HG02623 (cell line): ENCODE measurements around the gene ZSWIM4.
"Not testable (repeated sequence)": the region's sequence is repeated elsewhere in the genome, so short reads cannot be mapped to it uniquely, and the experiment has no call there.

ENCODE experiments used
- ATAC-seq: cut with Tn5 transposase; IDR thresholded peaks from one replicate; pipeline ENCODE4 v1.9.1; 2021; ENCODE audit warnings: moderate library complexity; ENCODE audit not compliant: unreplicated experiment

The ZSWIM4 gene

GRCh38 chr19:13848798-13849676 is 53.8 kb downstream of the ZSWIM4 start:
- ATAC-seq = no peak

DNA sequence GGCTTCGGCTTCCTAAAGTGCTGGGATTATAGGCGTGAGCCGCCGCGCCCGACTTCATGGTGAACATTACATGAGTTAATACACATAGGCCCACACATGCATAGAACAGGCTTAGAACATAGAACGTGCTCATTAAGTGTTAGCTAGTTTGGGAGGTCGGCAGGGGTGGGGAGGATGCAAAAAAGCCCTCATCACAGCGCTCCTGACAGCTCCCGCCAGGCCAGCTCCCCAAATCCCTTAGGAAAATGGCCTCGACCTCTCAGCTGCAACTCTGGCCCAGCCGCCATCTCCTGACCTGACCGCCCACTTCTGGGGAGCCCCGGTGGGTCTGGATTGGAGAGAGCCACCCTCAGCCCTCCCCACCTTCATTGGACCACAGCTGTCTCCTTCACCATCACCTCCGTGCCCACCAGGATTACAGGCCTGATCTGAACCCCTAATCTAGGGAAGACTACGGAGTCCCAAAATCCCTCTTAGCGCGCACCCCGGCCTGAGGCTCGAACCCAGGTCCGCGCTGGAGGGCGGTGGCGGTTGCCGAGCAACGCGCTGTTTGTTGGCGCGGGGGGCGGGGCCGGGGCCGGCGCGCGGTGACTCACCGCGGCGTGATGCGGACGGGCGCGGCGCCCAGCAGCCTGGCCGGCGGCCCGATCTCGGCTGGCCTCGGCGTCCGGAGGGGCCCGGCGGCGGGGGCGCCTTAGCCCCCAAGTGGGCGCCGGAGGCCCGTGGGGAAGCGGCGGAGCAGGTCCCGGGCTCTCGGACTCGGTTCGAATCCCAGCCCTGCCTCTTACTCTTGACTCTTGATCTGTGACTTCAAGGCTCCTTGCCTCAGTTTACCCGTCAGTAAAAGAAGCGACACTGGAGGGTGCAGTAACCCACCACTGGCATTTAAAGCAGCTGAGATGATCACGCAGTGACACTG is 55.0 kb downstream of the ZSWIM4 start:
- no peak for ATAC-seq

GRCh38 chr19:13850910-13851733 is 55.9 kb downstream of the ZSWIM4 start:
- ATAC-seq = no peak

- not testable (repeated sequence) for ATAC-seq
Measured at GRCh38 chr19:13851734-13852114, 56.5 kb downstream of the ZSWIM4 start.

DNA sequence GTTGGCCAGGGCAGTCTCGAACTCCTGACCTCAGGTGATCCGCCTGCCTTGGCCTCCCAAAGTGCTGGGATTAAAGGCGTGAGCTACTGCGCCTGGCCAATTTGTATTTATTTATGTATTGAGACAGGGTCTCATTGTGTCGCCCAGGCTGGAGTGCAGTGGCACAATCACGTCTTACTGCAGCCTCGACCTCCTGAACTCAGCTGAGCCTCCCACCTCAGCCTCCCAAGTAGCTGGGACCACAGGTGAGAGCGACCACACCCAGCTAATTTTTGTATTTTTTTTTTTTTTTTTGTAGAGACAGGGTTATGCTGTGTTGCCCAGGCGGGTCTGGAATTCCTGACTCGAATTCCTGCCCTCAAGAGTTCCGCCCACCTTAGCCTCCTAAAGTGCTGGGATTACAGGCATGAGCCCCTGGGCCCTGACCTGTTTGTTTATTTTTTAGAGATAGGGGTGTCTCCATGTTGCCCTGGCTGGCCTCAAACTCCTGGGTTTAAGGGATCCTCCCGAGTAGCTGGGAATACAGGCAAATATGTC is 57.0 kb downstream of the ZSWIM4 start:
- ATAC-seq = not testable (repeated sequence)

DNA sequence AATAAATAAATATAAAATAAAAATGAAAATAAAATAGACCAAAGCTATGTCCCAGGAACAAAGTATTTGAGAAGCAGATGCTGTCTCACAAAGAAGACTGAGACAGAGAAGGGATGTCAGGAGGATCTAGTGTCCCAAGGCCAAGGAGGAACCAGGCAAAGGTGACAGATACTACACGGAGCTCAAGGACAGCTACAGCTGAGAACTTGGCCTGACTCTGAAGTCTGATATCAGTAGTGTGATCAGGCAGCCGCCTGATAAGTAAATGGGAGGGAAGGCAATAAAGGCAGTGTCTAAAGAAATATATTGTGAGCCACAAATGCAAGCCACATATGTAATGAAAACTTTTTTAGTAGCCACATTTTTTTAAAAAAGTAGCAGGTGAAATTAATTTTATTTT is 61.3 kb downstream of the ZSWIM4 start:
- ATAC-seq = no peak

GRCh38 chr19:13859361-13859880 is 64.2 kb downstream of the ZSWIM4 start:
- no peak for ATAC-seq

- ATAC-seq = no peak
Measured at GRCh38 chr19:13860679-13861391, 65.6 kb downstream of the ZSWIM4 start.

GRCh38 chr19:13861392-13861713 is 66.1 kb downstream of the ZSWIM4 start:
- peak; percentile 22 for ATAC-seq

DNA sequence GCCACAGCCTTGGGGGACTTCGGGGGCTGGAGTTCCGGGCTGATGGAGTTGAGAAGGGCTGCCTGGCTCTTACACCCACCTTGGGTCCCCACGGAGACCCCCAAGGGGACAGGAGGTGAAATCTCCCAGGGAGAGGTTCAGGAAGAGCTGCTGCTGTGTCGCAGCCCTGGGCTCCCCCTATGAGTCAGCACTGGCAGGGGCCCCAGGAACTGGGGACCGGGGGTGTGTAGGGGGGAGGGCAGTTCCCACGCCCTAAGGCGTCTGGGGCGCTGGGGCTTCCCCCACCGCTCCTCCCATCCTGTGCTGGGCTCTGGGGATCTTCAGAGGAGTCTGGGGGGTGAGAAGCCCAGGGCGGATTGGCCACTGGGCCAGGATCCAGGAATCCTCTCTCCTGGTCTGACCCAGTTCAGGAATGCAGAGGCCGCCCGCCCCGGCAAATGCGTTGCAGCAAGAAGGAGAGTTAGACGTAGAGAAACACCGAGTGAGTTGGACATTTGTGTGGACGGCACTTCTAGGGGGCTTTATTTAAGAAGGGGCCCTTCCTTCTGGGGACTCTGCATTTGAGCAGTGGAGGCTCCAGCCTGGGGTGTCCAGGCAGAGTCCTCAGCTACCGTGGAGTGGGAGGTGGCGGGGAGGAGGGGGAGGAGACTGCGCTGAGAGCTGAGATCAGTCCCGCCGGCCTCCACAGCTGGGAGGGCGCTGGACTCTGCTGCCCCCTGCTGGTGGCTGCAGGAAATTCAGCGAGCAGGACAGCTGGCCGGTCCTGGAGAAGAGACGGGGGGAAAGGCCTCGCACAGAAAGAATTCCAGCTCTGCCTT is 66.7 kb downstream of the ZSWIM4 start:
- peak; percentile 56 for ATAC-seq

- no peak for ATAC-seq
Measured at GRCh38 chr19:13864046-13864666, 68.9 kb downstream of the ZSWIM4 start.

DNA sequence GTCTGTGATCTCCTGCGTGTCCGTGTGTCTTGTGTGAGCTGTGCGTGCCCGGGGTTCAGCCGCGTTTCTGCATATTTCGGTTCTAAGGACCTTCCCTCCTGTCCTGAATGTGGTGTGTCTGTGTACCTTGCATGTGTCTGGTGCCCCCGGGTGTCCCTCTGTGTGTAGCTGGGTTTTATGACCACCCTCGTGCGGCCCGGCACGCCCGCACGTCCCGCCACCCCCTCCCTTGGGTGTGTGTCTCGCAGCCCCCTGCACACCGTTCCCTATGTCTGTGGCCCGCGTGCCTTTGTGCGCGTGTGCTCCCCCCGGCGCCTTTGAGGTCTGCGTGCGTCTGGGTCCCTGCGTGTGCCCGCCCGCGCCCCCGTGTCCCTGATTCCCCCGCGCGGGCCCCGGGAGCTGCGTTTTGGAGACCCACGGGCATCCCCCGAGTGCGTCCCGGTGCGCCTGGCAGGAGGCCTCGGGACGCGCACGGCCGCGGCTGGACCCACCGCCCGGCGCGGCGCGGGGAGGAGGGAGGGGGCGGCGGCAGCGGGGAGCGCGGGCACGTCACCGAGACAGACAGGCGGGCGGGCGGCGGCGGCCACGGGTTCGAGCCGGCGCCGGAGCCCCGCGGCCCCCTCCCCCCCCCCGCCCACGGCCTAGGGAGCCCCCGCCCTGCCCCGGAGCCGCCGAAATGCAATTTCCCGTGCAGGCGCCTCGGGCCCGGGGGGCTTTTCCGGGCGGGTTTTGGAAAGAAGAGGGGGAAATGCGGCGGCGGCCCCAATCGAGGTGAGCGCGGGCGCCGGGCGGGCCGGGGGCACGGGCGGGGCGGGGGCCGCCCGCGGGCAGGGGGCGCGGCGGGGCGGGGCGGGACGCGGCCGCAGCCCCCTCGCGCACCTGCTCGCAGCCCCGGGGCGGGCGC is 69.7 kb downstream of the ZSWIM4 start:
- no peak for ATAC-seq

DNA sequence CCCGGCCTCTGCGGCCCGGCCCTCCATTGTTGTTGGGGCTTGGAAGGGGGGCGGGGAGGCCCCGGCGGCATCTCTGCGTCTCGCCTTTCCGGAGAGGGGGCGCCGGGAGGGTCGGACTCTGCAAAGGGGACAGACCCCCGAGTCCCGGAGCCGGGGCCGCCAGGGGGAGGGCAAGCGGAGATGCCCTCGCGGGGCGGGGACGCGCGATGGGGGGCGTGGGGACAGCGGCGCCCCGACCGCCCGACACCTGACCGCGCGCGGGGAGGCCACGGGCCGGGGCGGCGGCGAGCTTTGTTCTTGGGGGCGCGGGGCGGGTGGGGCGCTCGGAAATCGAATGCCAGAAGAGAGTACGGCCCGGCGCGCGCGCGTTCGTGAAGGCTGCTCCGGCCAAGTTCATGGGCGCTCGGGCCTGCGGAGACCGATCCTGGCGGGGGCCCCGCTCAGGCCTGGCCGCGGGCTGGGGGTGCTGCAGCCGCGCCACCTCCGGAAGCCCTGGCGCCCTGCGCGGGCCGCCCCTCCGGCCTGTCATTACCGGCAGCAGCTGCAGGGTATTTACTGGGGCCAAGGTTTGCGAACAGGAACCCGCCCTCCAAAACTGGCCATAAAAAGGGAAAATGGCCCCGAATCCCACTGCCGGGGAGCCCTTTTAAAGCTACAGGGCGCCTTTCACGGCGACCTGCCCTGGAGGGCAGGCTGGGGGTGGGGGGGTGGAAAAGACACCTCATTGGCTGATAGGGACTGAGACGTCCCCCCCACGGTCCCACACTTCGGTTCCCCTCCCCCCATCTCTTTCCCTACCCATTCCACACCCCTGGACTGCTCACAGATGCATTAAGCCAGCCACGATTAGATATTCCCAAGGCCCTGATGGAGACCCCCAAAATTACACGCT is 70.6 kb downstream of the ZSWIM4 start:
- no peak for ATAC-seq

DNA sequence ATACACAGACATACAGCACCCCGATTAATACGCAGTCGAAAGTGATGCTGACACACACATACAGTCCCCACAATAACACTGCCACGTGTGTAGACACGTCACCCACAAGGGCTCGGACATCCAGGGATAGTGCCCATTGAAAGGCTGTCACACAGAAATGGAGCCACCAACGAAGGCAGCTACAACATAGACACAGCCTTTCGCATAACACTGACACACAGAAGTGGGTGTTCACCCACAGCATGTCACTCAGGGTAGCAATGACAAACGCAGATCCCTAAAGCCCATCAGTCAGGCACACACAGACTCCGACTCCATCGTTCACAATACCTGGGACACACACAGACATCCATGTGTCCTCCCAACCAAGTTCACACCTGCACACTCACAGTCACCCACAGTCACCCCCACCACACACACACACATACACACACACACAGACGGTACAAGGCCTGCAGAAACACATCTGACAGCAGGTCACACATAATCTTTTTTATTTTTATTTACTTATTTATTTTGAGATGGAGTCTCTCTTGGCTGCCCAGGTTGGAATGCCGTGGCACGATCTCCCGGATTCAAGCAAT is 71.3 kb downstream of the ZSWIM4 start:
- ATAC-seq = no peak

- no peak for ATAC-seq
Measured at GRCh38 chr19:13868663-13869062, 73.4 kb downstream of the ZSWIM4 start.

GRCh38 chr19:13869281-13869680 is 74.0 kb downstream of the ZSWIM4 start:
- no peak for ATAC-seq
